HG03103 (cell line): ENCODE measurements around the gene RTP3.

Experiments
- ATAC-seq: cut with Tn5 transposase; IDR thresholded peaks from one replicate; pipeline ENCODE4 v1.9.1; 2021; ENCODE audit warnings: low read depth; ENCODE audit not compliant: unreplicated experiment

RTP3 gene

DNA sequence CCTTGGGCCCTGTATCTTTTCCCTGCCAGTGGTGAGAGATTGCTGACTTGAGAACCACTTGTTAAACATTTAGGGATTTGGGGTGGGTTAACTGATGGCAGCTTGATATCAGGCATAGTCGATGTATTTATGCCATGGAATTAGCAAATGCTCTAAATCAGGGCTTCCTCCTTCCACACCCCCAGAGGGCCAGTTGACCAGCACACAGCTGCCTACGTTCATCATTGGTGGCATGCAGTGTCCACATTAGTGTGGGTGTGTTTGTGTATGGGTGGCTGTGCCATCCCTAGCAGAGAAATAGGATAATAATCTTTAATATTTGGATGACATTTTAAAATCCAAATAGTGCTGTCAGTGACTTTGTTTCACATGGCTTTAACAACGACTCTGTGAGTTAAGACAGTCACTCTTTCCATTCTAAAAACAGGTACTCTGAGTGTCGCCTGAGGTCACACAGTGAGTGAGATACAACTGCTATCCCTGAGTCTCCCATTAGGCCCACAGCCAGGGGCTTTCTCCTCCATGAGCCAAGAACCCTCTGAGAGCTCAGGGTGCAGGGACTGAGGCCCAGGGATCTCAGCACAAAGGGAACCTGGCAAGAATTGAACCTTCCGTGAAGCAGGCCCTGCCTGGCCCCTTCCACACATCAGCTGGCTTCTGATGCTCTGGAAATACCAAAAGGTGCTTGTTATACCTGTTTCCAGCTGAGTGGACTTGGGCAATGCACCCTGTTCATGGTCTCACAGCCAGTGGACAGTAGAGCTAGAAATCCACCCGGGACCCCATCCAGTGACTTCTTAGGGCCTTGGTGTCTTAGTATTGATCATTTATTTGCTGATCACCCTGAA, 28.8 kb upstream of the RTP3 start:
- no peak for ATAC-seq

DNA sequence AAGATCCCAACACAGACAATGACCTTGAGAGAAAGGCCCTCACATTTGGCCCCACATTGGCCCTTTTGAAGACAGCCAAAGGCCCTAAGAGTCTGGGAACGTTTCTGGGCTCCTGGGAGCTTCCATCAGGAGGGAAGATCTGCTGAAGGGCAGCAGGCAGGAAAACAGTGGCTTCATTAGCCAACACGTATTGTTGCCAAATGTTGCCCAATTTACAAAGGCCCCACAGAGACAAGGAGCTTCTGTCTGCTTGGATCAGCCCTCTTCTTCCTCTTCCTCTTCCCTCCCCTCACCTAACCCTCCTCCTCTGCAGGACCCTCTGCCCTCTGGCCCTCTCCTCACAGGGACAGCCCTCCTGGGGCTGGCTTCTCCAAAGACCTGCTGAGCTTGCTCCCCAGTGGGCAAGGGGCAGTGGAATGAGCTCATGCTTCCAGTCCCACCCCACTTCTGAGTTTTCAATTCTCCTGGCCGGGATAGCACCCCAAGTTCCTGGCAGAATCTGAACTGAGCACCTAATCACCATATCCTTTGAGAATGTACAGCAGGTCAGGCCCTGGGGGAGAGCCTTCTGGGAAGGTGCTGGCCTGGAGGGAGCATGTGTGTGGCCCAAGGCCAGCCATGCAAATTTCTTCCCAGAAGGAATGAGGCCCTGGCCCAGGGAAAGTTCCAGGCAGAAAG, 28.0 kb upstream of the RTP3 start:
- ATAC-seq: no peak

DNA sequence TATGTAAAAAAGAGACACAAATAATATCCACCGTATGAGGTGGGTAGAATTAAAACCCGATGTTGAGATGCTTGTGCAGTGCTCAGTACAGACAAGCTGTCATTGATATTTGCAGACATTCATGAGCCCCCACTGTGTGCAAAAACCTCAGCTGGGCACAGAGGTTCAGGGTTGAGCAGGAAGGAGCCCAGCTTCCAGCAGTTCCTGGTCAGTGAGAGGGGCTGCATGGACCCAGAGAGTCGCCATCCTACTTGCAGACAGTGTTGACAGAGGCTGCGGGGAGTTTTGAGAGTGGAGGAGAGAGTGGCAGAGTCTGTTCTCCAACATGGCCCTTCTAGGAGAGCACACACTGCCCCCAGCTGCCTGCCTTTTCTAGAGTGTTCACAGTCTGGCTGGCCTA, 26.9 kb upstream of the RTP3 start:
- no peak for ATAC-seq

DNA sequence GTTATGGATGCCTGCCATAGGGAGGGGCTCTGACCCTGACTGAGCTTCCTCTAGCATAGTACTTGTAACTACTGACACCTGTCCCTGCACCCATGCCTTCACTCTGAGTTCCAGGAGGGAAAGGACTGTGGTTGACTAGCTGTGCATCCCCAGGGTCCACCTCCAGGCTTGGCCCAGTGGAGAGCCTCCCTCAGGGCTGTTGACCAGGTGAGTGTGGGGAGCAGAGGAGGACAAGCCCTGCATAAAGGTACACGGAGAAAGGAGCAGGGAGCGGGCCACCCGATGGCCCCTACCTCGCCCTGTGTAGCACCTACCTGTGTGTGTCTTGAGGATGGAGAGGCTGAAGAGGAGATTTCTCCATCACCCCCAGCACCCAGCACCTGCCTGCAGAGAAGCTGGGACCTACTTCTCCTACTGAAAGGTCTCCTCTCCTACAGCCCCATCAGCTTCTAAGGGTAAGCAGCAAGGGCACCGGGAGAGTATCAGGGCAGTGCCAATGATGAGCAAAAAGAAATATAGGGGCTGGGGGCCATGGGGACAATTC, 26.3 kb upstream of the RTP3 start:
- no peak for ATAC-seq

DNA sequence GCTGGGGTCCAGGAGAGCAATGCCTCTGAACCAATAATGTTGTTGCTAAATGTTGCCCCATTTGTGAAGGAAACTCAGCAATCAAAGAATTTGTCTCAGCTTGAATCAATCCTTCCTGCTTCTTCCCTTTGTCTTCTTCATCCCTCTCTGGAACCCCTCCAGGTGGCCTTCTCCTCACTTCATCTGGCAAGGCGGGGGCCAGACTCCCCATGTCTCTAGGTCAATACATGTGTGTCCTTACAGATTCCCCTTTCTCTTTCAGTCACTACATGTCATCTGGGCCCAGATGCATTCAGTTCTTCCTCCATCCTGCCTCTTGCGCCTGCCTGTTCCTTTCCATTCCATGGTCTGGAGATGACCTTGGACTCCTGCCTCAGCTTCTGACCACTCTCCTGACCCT, 25.0 kb upstream of the RTP3 start:
- ATAC-seq: no peak

DNA sequence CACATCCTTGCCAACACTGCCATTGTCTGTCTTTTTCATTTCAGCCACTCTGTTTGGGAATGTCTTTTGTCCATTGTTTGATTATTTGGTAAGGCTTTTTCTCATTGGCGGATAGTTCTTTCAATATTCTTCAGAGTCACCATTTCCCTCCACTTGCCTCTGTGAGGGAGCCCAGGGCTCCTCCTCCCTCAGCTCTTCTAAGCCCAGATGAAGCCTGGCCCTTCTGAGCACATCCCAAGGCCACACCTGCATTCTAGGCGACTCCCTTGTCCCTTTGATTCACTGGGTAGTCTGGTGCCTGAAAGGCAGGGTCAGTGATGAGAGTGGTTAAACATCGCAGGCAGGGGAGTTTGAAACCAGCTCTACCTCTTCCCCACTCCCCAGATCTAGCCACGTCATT, 20.6 kb upstream of the RTP3 start:
- no peak for ATAC-seq

DNA sequence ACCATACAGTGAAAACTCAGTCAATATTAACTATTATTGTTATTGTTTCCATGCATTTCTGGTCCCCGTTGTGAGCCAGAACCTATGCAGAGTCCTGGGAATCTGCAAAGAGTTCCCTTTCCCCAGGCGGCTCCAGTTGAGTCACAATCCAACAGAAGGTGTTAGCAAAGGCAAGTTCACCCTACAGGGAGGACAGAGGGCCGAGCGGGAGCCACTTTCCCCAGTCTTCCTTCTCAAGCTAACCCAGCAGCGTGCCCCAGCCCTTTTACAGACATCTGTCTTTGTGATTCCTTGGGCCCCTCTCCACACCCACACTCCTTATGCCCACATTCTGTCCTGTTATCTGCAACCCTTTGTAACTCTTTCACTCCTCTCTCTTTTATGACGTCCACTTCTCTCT, 20.0 kb upstream of the RTP3 start:
- ATAC-seq: no peak

DNA sequence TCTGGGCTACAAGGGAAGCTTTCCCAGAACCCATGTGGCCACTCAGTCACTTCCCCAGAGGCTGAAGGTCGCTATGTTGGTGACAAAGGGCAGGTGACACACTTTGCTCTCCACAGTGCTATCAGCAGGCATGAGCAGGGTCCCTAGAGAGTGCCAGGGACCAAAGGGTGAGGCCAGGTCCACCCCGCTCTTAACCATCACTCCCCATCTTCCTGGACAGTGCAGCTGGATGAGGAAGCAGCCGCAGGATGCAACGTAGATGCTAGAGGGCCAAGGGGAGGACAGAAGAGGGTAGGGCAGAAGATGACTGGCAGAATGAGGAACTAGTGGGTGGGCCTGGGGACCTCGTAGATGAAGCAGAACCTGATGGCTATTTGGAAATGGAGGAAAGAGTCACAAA, 19.4 kb upstream of the RTP3 start:
- ATAC-seq: no peak

DNA sequence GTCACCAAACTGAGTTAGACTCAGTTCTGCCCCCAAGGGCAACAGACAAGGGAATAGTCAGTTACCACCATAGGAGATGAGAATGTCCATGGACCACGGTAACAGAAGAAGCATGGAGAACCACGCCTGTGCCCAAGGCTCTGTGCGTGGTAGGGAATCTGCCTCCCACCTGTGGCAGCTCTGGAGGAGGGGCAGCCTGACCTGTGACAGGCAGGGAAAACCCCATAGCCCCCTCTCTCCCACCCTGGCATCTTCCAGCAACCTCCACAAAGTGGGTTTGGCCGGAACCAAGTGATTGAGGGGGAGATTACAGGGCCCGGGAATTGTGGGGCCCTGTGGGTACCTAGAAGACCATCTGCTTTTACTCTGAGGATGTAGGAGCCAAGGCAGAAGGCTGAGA, 18.8 kb upstream of the RTP3 start:
- no peak for ATAC-seq

DNA sequence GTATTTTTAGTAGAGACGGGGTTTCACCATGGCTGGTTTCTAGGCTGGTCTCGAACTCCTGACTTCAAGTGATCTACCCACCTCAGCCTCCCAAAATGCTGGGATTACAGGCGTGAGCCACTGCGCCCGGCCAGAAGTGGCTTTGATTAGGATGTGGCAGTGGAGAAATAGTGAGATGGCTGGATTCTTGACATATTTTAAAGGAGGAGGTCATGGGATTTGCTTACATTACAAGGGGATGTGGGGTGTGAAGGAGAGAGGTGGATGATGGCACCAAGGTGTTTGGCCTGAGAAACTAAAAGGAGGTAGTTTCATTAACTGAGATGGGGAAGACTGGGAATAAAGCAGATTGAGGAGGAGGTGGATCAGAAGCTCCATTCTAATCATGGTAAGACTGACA, 18.1 kb upstream of the RTP3 start:
- ATAC-seq: no peak

DNA sequence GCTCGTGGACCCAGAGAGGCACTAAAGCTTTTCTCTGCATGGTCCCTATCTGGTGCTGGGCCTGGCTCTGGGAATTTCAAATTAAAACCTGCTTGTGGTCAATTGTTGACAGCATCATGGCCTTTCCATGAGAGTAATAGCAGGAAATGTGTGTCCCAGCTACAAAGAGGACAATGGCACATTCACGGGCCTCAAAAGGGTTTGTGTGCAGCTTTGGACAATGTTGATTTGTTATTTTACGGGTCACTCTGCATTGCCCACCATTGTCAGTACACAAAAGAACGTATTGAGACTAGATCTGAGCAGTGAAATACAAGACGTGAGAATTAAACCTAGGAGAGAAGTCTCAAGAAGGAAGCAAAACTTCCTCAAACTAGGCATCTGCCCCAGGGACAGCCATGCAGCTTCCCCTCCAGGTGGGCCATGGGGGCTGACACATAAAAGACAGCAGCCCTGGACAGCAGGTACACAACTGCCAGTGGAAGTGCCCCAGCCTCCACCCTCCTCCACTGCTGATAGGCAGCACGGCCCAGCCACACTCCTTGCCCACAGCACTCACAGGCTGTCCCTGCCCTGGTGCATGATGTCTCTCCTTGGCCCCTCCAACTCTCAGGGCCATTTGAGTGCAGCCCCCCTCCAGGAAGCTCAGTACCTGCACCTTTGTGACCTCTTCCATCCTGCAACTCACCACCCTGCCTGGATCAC, 17.1 kb upstream of the RTP3 start:
- ATAC-seq: no peak

DNA sequence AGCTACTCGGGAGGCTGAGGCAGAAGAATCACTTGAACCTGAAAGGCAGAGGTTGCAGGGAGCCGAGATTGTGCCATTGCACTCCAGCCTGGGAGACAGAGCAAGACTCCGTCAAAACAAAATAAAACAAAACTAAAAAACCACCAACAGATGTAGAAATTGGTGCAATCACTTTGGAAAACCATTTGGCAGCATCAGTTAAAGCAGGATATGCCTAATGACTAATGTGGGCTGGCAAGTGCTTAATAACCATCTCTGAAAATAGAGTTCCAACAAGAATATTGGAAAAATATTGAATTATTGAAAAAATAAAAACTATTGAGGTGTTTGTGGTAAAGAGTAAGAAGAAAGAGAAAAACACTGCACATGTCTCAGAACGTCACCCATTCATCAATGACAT, 16.1 kb upstream of the RTP3 start:
- ATAC-seq: no peak

DNA sequence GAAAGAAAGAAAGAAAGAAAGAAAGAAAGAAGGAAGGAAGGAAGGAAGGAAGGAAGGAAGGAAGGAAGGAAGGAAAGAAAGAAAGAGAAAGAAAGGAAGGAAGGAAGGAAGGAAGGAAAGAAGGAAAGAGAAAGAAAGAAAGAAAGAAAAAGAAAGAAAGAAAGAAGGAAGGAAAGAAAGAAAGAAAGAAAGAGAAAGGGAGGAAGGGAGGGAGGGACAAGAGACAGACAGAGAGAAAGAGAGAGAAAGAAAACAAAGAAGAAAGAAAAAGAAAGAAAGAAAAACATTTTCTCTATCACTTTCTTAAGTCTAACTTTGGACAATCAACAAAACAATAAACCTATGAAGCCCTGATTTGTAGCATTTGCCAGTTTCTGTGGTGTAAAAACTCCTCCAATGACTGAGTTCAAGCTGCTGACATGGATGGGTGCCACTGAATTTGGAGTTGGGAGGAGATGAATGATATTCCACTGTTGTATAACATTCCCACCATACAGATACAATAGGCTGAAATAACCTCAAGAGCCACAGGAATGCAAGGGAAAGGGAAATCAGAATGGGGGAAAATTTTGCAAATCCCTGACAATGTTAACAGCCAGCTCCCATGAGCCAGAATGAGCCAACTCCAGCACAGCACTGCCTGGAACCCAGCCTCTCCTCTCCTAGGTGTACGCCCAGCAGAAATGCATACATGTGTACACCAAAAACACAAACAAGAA, 15.0 kb upstream of the RTP3 start:
- no peak for ATAC-seq

DNA sequence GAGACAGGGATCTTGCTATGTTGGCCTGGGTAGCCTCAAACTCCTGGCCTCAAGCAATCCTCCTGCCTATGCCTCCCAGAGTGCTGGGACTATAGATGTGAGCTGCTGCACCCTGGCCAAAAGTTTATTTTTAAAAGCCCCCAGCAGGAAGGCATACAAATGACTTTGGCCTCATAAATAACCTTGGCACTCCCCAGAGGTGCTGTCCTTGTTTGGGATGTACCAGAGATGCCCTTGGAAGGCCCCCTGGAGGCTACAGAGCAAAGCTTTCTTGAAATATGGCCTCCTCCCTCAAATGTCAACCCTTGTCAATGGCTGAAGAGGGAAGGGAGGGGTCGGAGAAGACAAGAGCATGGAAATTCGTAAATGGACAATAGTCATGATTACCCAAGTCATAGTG, 14.0 kb upstream of the RTP3 start:
- ATAC-seq: no peak

DNA sequence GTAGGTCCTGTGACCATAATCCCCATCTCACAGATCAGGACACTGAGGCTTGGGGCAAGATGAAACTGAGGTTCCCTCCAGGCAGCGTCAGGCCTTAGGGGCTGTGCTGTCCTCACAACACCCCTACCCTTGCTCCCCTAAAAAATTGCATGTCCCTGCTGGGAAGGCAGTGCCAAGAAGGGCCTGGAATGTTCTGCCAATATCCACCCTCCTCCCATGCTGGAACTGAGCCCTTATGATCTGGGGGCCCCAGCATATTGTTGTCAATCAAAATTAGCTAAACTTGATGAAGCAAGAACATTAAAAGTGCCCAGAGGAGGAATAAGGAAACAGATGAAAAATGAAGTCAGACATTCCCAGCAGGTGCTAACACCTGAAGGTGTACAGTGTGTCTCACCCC, 13.4 kb upstream of the RTP3 start:
- ATAC-seq: no peak

DNA sequence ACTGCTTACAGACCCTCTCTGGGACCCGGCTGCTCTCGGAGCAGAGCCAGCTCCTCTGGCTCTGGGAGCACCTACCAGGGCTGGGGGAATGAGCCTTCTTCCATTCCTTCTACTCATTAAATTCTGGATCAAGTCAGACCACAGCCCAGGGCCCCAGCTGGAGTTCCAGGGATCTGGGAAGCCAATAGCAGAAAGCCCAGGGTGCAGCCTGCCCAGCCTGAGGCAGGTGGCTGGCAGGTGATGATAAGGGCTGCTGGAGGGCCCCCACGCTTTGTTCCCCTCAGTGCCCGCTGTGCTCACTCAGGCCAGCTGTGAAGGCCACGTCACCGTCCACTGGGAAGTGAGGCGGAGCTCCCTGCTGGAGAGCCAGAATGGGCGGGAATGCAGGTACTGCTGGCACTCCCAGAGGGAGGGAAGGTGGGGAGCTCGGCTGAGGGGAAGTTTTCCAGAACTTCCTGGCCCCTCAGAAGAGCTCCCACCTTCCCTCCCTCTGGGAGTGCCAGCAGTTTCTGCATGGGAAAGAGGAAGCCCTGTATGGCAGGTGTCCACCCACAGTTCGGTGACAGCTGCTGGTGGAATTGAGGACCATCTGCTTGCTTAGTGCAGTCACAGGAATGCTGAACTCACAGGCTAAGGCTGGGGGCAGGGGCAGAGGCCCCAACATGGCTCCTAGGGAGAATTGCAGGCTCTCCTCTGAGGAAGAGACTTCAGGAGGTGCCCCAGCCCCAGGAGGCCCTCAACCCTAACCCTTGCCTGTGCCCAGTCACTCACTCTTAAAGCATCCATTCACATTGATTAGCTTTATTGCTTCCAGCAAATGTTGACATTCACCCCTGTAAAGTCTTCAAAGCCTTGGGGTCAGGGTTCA, 12.6 kb upstream of the RTP3 start:
- no peak for ATAC-seq

DNA sequence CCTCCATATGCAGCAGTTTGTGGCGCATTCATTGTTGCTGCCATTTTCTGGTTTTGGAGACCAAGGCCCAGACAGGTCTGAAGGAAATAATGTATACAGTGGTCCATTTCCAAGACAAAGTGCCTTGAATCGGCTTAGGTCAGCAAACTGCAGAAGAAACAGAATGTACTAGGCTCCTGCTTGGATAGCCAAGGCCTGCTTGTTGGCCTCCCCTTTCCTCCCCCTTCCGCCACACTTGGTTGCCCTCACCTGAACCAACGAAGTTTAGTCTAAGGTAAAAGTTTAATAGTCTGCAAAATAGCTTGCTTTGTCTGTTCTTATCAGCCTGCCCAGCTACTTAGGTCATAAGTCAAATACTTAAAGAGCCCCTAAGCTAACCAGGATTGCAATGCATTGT, 12.0 kb upstream of the RTP3 start:
- no peak for ATAC-seq

DNA sequence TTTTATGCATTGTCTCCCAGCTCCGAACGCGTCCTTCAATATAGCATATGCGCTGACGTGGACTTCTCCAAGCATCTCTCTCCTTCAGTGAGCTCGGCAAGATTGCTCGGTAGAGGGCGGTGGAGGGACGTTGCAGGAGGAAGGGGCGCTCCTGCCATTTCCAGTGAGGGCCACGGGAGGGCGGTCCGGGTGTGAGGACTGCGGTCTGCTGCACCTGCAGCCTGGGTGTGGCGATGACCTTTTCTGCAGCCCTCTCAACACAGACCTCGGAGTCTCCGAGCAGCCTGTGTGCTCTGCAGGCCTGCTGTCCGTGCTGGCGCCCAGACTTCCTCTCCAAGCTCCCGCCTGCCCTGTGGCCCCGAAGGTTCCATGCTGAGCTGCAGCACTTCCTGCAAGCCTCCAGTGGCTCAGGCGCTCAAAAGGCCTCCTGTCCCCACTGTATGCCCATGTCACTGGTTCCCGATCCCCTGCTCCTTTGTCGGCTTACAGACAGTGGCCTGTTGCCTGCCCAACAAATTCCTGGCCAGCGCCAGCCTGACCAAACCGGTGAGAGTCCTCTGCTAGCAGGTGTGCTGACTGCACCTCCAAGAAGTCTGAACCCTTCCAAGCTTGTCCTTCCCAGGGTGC, 8.9 kb upstream of the RTP3 start:
- ATAC-seq: peak; percentile 90

DNA sequence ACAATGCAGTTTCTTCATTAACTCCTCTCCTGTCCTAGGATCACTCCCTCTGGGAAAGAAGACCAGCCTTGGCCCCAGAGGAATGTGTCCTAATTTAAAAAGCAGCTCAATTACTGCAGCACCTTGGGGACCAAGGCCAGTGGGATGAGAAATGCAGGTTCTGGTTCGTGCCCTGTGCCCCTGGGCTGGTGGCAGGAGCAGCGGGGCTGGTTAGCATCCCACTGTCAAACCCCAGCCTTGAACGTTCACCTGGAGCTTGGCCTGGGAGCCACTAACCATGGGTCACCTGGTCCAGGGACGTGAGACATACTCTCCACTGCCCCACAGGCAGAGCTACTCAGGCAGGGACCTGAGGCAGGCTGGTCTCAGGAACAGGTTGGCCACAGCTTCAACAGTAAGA, 8.4 kb upstream of the RTP3 start:
- no peak for ATAC-seq
